Fibroblast of lung (primary cell): ENCODE measurements around the gene CALML6.
"Not testable (repeated sequence)": the region's sequence is repeated elsewhere in the genome, so short reads cannot be mapped to it uniquely, and the experiment has no call there.

ENCODE experiments used
- EZH2 ChIP-seq: IDR thresholded peaks from 2 replicates; pipeline ENCODE4 v1.5.1; 2012; ENCODE audit warnings: low read length, control low read depth, mild to moderate bottlenecking; ENCODE audit errors: missing control alignments
- TF ChIP-seq, protein P1 (sequence below), 2 donors: IDR thresholded peaks in 1 of 2; conservative IDR thresholded peaks in 1 of 2; 1 replicate in 1 of 2; 2 replicates in 1 of 2; pipeline ENCODE4 v1.5.1; 2011 to 2012; ENCODE audit warnings: low read length in 2 of 2, control low read depth in 1 of 2, inconsistent platforms in 1 of 2, low read depth in 1 of 2, mild to moderate bottlenecking in 1 of 2

DNA sequence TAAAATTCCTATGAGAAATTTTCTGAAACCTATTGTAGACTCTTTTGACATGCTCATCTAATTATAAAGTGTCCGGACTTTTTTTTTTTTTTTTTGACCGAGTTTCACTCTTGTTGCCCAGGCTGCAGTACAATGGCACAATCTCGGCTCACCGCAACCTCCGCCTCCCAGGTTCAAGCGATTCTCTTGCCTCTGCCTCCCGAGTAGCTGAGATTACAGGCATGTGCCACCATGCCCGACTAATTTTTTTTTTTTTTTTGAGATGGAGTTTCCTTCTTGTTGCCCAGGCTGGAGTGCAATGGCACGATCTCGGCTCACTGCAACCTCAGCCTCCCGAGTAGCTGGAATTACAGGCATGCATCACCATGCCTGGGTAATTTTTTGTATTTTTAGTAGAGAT lies 31.2 kb upstream of the CALML6 start:
- TF ChIP-seq, protein P1, sequence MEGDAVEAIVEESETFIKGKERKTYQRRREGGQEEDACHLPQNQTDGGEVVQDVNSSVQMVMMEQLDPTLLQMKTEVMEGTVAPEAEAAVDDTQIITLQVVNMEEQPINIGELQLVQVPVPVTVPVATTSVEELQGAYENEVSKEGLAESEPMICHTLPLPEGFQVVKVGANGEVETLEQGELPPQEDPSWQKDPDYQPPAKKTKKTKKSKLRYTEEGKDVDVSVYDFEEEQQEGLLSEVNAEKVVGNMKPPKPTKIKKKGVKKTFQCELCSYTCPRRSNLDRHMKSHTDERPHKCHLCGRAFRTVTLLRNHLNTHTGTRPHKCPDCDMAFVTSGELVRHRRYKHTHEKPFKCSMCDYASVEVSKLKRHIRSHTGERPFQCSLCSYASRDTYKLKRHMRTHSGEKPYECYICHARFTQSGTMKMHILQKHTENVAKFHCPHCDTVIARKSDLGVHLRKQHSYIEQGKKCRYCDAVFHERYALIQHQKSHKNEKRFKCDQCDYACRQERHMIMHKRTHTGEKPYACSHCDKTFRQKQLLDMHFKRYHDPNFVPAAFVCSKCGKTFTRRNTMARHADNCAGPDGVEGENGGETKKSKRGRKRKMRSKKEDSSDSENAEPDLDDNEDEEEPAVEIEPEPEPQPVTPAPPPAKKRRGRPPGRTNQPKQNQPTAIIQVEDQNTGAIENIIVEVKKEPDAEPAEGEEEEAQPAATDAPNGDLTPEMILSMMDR (conservative IDR thresholded peaks at IDR 0.05 in 1 of 2, IDR thresholded peaks at IDR 0.05 in 1 of 2; ENCODE audit: low read depth in 1 of 2, low read length in 2 of 2): not testable (repeated sequence)
- not testable (repeated sequence) for TF ChIP-seq EZH2
